B cell (primary cell): ENCODE measurements around the gene PBX1. TPM values are rescaled to one million over a fixed set of nuclear protein-coding genes. Genes with fewer than 3 reads are reported as not detected.

Experiments
- ATAC-seq: fragments of 200-7000 bp; cut with Tn5 transposase; one replicate; pipeline ENCODE4 v1.10.0; 2021; ENCODE audit warnings: low read depth, mild to moderate bottlenecking, moderate number of reproducible peaks, moderate library complexity
- CTCF ChIA-PET: fragments of 350-600 bp; sonication (Branson Sonifier 250); formaldehyde crosslinking; loops from one replicate; lab custom pipeline; 2021; ENCODE audit warnings: antibody characterized with exemption, inconsistent platforms; lab: Charles Lee
- POLR2A ChIA-PET: fragments of 350-600 bp; sonication (Branson Sonifier 250); formaldehyde crosslinking; loops from one replicate; lab custom pipeline; 2021; ENCODE audit warnings: antibody characterized with exemption; lab: Charles Lee
- DNase-seq: peaks from one replicate; pipeline ENCODE4 v3.0.0; 2013
- H2AFZ ChIP-seq: 2 replicates; pipeline ENCODE4 v1.6.1; 2012; ENCODE audit warnings: mild to moderate bottlenecking, low read depth, low read length; ENCODE audit not compliant: insufficient read depth, poor library complexity, severe bottlenecking
- H3K27ac ChIP-seq, 2 donors: 1 replicate in 1 of 2; 2 replicates in 1 of 2; pipeline ENCODE4 v1.5.1; 2012 to 2013; ENCODE audit warnings: low read length in 2 of 2, mild to moderate bottlenecking in 2 of 2, moderate library complexity in 1 of 2
- H3K27me3 ChIP-seq, 4 experiments: fragments of 200-600 bp in 1 of 4; sonication (generic) in 1 of 4; replicated peaks in 1 of 4; 1 replicate in 2 of 4; 2 replicates in 2 of 4; pipeline versions ENCODE4 v1.6.1 to v1.7.0; 2013 to 2016; ENCODE audit warnings: low read length in 3 of 4, mild to moderate bottlenecking in 2 of 4, mixed read lengths in 1 of 4, moderate library complexity in 1 of 4; ENCODE audit not compliant: insufficient read depth in 4 of 4, control insufficient read depth in 3 of 4; ENCODE audit errors: control extremely low read depth in 1 of 4
- H3K36me3 ChIP-seq, 2 experiments: replicated peaks in 1 of 2; 1 replicate in 1 of 2; 2 replicates in 1 of 2; pipeline versions ENCODE4 v1.6.1 to v1.7.1; 2013; ENCODE audit warnings: low read length in 1 of 2; ENCODE audit not compliant: insufficient read depth in 2 of 2, control insufficient read depth in 1 of 2; ENCODE audit errors: control extremely low read depth in 1 of 2, extremely low read depth in 1 of 2
- H3K4me1 ChIP-seq, 2 donors: fragments of 200-600 bp in 1 of 2; sonication (generic) in 1 of 2; 1 replicate in 1 of 2; 2 replicates in 1 of 2; pipeline versions ENCODE4 v1.5.1 to v1.6.1; 2013 to 2017; ENCODE audit warnings: low read length in 2 of 2; ENCODE audit not compliant: control insufficient read depth in 2 of 2, insufficient read depth in 2 of 2
- H3K4me2 ChIP-seq: replicated peaks from 2 replicates; pipeline ENCODE3; 2012; ENCODE audit warnings: mild to moderate bottlenecking, low read depth, low read length; ENCODE audit not compliant: poor library complexity, severe bottlenecking
- H3K4me3 ChIP-seq, 5 experiments: fragments of 200-600 bp in 1 of 5; sonication (generic) in 1 of 5; 1 replicate in 3 of 5; 2 replicates in 2 of 5; pipeline versions ENCODE4 v1.5.1 to v1.7.0; 2011 to 2016; ENCODE audit warnings: low read length in 4 of 5, mild to moderate bottlenecking in 4 of 5, low read depth in 2 of 5, control low read depth in 1 of 5, moderate library complexity in 1 of 5; ENCODE audit not compliant: insufficient read depth in 1 of 5; ENCODE audit errors: control extremely low read depth in 1 of 5, extremely low read depth in 1 of 5
- H3K79me2 ChIP-seq: fragments of 200-600 bp; sonication (generic); one replicate; pipeline ENCODE4 v1.6.0; 2016; ENCODE audit warnings: low read length; ENCODE audit not compliant: control insufficient read depth, insufficient read depth
- H3K9ac ChIP-seq: fragments of 200-600 bp; sonication (generic); 2 replicates; pipeline ENCODE4 v1.6.1; 2017; ENCODE audit warnings: mild to moderate bottlenecking, low read length, moderate library complexity
- H3K9me3 ChIP-seq, 3 donors: one replicate each; pipeline versions ENCODE4 v1.6.1 to v1.7.1; 2013; ENCODE audit warnings: low read length in 2 of 3; ENCODE audit not compliant: control insufficient read depth in 2 of 3, insufficient read depth in 1 of 3; ENCODE audit errors: control extremely low read depth in 1 of 3
- H4K20me1 ChIP-seq: 2 replicates; pipeline ENCODE4 v1.6.0; 2012; ENCODE audit warnings: mild to moderate bottlenecking, low read length; ENCODE audit not compliant: insufficient read depth, control insufficient read depth, poor library complexity, severe bottlenecking
- H3K27ac Mint-ChIP-seq: one replicate; pipeline ENCODE4 v1.8.0; 2021; ENCODE audit warnings: mixed read lengths
- H3K27me3 Mint-ChIP-seq: one replicate; pipeline ENCODE4 v1.8.0; 2021; ENCODE audit warnings: mixed read lengths
- H3K4me1 Mint-ChIP-seq: one replicate; pipeline ENCODE4 v1.8.0; 2021; ENCODE audit warnings: mixed read lengths
- H3K4me3 Mint-ChIP-seq: one replicate; pipeline ENCODE4 v1.8.0; 2021; ENCODE audit warnings: mixed read lengths
- H3K9me3 Mint-ChIP-seq: one replicate; pipeline ENCODE4 v1.8.0; 2022; ENCODE audit warnings: mixed read lengths; ENCODE audit not compliant: insufficient read depth
- CTCF ChIP-seq: fragments of 200-600 bp; IDR thresholded peaks from one replicate; pipeline ENCODE4 v1.8.0; 2022; ENCODE audit warnings: antibody characterized with exemption, mild to moderate bottlenecking
- EZH2 ChIP-seq: IDR thresholded peaks from 2 replicates; pipeline ENCODE4 v1.6.1; 2012; ENCODE audit warnings: borderline replicate concordance, low read depth, mild to moderate bottlenecking, moderate library complexity, low read length; ENCODE audit not compliant: insufficient read depth, poor library complexity, severe bottlenecking
- WGBS: methylation state at CpG from one replicate; pipeline ENCODE4 v1.1.5; 2013; ENCODE audit warnings: missing lambda C conversion rate; ENCODE audit not compliant: insufficient coverage; 5-methylcytosine and 5-hydroxymethylcytosine counted together
- intact Hi-C: fragments of 100-400 bp; cut with micrococcal nuclease; formaldehyde crosslinking; loops from one replicate; pipeline ENCODE4 v1.10.0; 2022
- polyA plus RNA-seq: library from polyadenylated mRNA; depleted of rRNA; stranded (reverse); fragments of >200 nt; gene quantifications from 2 replicates; pipeline ENCODE4 v1.2.3, GENCODE V29; 2012
- total RNA-seq, 2 donors: library from RNA; stranded (reverse); fragments of 120-200 nt in 1 of 2; gene quantifications; 1 replicate in 1 of 2; 2 replicates in 1 of 2; pipeline versions ENCODE4 v1.2.3 to v1.2.4, GENCODE V29; 2013 to 2022

Gene PBX1
- total and polyA plus RNA-seq, 2 donors (not counting 1 experiment from before 2014, with no cell fraction given) = 0.32 TPM; not detected in 1

GRCh38 chr1:164774819-164775654, 216.1 kb downstream of the PBX1 start:
- H3K4me3 Mint-ChIP-seq = no peak overlapping the region
- no peaks in the 10 kb centered on the region for H3K36me3 ChIP-seq
- H3K9me3 Mint-ChIP-seq = no peaks in the 10 kb centered on the region
- intact Hi-C loops = no loop called here
- no peaks in the 10 kb centered on the region for H3K4me1 Mint-ChIP-seq
- no peak overlapping the region for H3K4me2 ChIP-seq
- 71% methylated on average over 13 of the region's 16 CpGs for WGBS
- H3K27me3 Mint-ChIP-seq = no peaks in the 10 kb centered on the region
- ChIA-PET POLR2A (no interaction called here), CTCF (interaction anchor here (1.5 to 4.1 kb wide), 2 partner anchors 12 kb away, joined by 3 to 17 read pairs; no protein-coding TSS in a partner anchor)
- no peak overlapping the region for H3K27ac ChIP-seq
- H3K27me3 ChIP-seq = no peaks in the 10 kb centered on the region
- ATAC-seq (no peak), DNase-seq (no peak)
- H3K79me2 ChIP-seq = no peaks in the 10 kb centered on the region
- no peak overlapping the region for H3K9ac ChIP-seq
- no peaks in the 10 kb centered on the region for H3K9me3 ChIP-seq
- H4K20me1 ChIP-seq = no peaks in the 10 kb centered on the region
- H3K27ac Mint-ChIP-seq = no peak overlapping the region
- H2AFZ ChIP-seq = no peak overlapping the region
- no peak for TF ChIP-seq CTCF
- TF ChIP-seq EZH2 = no peak
- no peaks in the 10 kb centered on the region for H3K4me1 ChIP-seq
- no peak overlapping the region for H3K4me3 ChIP-seq

GRCh38 chr1:164777518-164777917, 218.5 kb downstream of the PBX1 start:
- Mint-ChIP-seq H3K4me1 (no peaks in the 10 kb centered on the region), H3K27me3 (no peaks in the 10 kb centered on the region), H3K27ac (no peak overlapping the region), H3K4me3 (no peak overlapping the region), H3K9me3 (no peaks in the 10 kb centered on the region)
- Histone ChIP-seq H3K9me3 (no peaks in the 10 kb centered on the region), H3K36me3 (no peaks in the 10 kb centered on the region), H2AFZ (no peak overlapping the region), H3K4me2 (no peak overlapping the region), H3K9ac (no peak overlapping the region), H4K20me1 (no peaks in the 10 kb centered on the region), H3K4me3 (no peak overlapping the region), H3K27me3 (no peaks in the 10 kb centered on the region), H3K27ac (no peak overlapping the region), H3K4me1 (no peaks in the 10 kb centered on the region), H3K79me2 (no peaks in the 10 kb centered on the region)
- POLR2A ChIA-PET = no interaction called here
- CTCF ChIA-PET = interaction anchor here (2.0 kb wide), 1 partner anchor 10 kb away, joined by 6 read pairs; no protein-coding TSS in a partner anchor
- TF ChIP-seq EZH2 = no peak
- no peak for TF ChIP-seq CTCF
- ATAC-seq (no peak), DNase-seq (no peak)
- intact Hi-C loops = no loop called here
- WGBS = no CpG with 5 or more reads among the region's 2 CpGs
